ENCODE measurements around the gene RBM38.

Gene RBM38

GRCh38 chr20:57403216-57403615 is 12.0 kb downstream of the RBM38 start:
- Histone ChIP-seq H3K4me3 (ENCODE audit: low read length in 2 of 2) (no peak overlapping the region), H3K9me3 (replicated peaks in 1 of 2; ENCODE audit: control insufficient read depth in 2 of 2, insufficient read depth in 1 of 2, low read depth in 1 of 2, low read length in 2 of 2) (no peaks in the 10 kb centered on the region), H3K18ac (ENCODE audit: low read length) (no peak overlapping the region), H4K8ac (ENCODE audit: low read depth, low read length) (no peak overlapping the region), H3K27me3 (ENCODE audit: control insufficient read depth in 3 of 3, insufficient read depth in 3 of 3, low read depth in 1 of 3, low read length in 3 of 3) (no peaks in the 10 kb centered on the region), H4K91ac (ENCODE audit: low read depth, low read length, poor library complexity) (no peak overlapping the region), H3K9ac (ENCODE audit: low read depth, low read length, poor library complexity) (no peak overlapping the region), H2AFZ (ENCODE audit: low read length) (no peak overlapping the region), H3K36me3 (replicated peaks in 1 of 2; ENCODE audit: control insufficient read depth in 2 of 2, insufficient read depth in 2 of 2, low read length in 2 of 2) (peaks cover 26 to 95% of the 10 kb centered on the region in 2 donors), H3K27ac (replicated peaks; ENCODE audit: low read length) (no peak overlapping the region), H2BK12ac (ENCODE audit: low read length) (no peak overlapping the region), H2BK15ac (ENCODE audit: low read length) (no peak overlapping the region), H3K23ac (ENCODE audit: low read depth, low read length, poor library complexity) (no peak overlapping the region), H3K4me2 (ENCODE audit: insufficient read depth, low read length, poor library complexity, severe bottlenecking) (no peak overlapping the region), H2BK5ac (ENCODE audit: low read length) (no peak overlapping the region), H3K4me1 (ENCODE audit: control insufficient read depth in 2 of 2, insufficient read depth in 1 of 2, low read depth in 1 of 2, low read length in 2 of 2) (peaks cover 7 to 15% of the 10 kb centered on the region in 2 donors), H2BK120ac (ENCODE audit: low read depth, low read length) (no peak overlapping the region), H2AK5ac (ENCODE audit: low read depth, low read length) (no peak overlapping the region), H3K14ac (ENCODE audit: low read length) (no peak overlapping the region), H3K4ac (ENCODE audit: low read length) (no peak overlapping the region), H3K79me1 (ENCODE audit: low read depth, low read length) (peaks cover 18% of the 10 kb centered on the region)
- no CpG with 5 or more reads among the region's 10 CpGs for WGBS, 2 donors (ENCODE audit: extremely low coverage in 2 of 2, insufficient read length in 2 of 2, insufficient replicate concordance in 1 of 2)
- DNase-seq (ENCODE audit: low spot score), result no peak

- no peaks in the 10 kb centered on the region for H3K9me3 ChIP-seq (replicated peaks in 1 of 2; ENCODE audit: control insufficient read depth in 2 of 2, insufficient read depth in 1 of 2, low read depth in 1 of 2, low read length in 2 of 2)
- no peak overlapping the region for H4K91ac ChIP-seq (ENCODE audit: low read depth, low read length, poor library complexity)
- H3K23ac ChIP-seq (ENCODE audit: low read depth, low read length, poor library complexity), result peak overlapping the region; percentile 31
- H2BK12ac ChIP-seq (ENCODE audit: low read length), result no peak overlapping the region
- H2BK5ac ChIP-seq (ENCODE audit: low read length), result peak overlapping the region; percentile 53
- no peak overlapping the region for H2BK15ac ChIP-seq (ENCODE audit: low read length)
- peaks cover 18% of the 10 kb centered on the region for H3K79me1 ChIP-seq (ENCODE audit: low read depth, low read length)
- no peak overlapping the region for H3K14ac ChIP-seq (ENCODE audit: low read length)
- H3K27ac ChIP-seq (replicated peaks; ENCODE audit: low read length), result no peak overlapping the region
- no peak overlapping the region for H3K4ac ChIP-seq (ENCODE audit: low read length)
- H3K27me3 ChIP-seq (ENCODE audit: control insufficient read depth in 3 of 3, insufficient read depth in 3 of 3, low read depth in 1 of 3, low read length in 3 of 3), result no peaks in the 10 kb centered on the region
- no peak overlapping the region for H2BK120ac ChIP-seq (ENCODE audit: low read depth, low read length)
- H3K36me3 ChIP-seq (replicated peaks in 1 of 2; ENCODE audit: control insufficient read depth in 2 of 2, insufficient read depth in 2 of 2, low read length in 2 of 2), result peaks cover 29 to 95% of the 10 kb centered on the region in 2 donors
- WGBS, 2 donors (ENCODE audit: extremely low coverage in 2 of 2, insufficient read length in 2 of 2, insufficient replicate concordance in 1 of 2), result no CpG with 5 or more reads among the region's 11 CpGs
- H3K9ac ChIP-seq (ENCODE audit: low read depth, low read length, poor library complexity), result no peak overlapping the region
- H2AFZ ChIP-seq (ENCODE audit: low read length), result no peak overlapping the region
- H3K4me3 ChIP-seq (ENCODE audit: low read length in 2 of 2), result no peak overlapping the region
- no peak for DNase-seq (ENCODE audit: low spot score)
- H3K4me2 ChIP-seq (ENCODE audit: insufficient read depth, low read length, poor library complexity, severe bottlenecking), result no peak overlapping the region
- no peak overlapping the region for H3K18ac ChIP-seq (ENCODE audit: low read length)
- no peak overlapping the region for H4K8ac ChIP-seq (ENCODE audit: low read depth, low read length)
- H2AK5ac ChIP-seq (ENCODE audit: low read depth, low read length), result no peak overlapping the region
- H3K4me1 ChIP-seq (ENCODE audit: control insufficient read depth in 2 of 2, insufficient read depth in 1 of 2, low read depth in 1 of 2, low read length in 2 of 2), result peaks cover 2 to 10% of the 10 kb centered on the region in 2 donors
Measured at GRCh38 chr20:57404006-57404405, 12.8 kb downstream of the RBM38 start.

GRCh38 chr20:57404419-57405072 is 13.3 kb downstream of the RBM38 start:
- Histone ChIP-seq H2BK15ac (ENCODE audit: low read length) (no peak overlapping the region), H3K4me3 (ENCODE audit: low read length in 2 of 2) (no peak overlapping the region), H3K9me3 (replicated peaks in 1 of 2; ENCODE audit: control insufficient read depth in 2 of 2, insufficient read depth in 1 of 2, low read depth in 1 of 2, low read length in 2 of 2) (no peaks in the 10 kb centered on the region), H3K27me3 (ENCODE audit: control insufficient read depth in 3 of 3, insufficient read depth in 3 of 3, low read depth in 1 of 3, low read length in 3 of 3) (no peaks in the 10 kb centered on the region), H3K4me2 (ENCODE audit: insufficient read depth, low read length, poor library complexity, severe bottlenecking) (no peak overlapping the region), H4K8ac (ENCODE audit: low read depth, low read length) (no peak overlapping the region), H4K91ac (ENCODE audit: low read depth, low read length, poor library complexity) (no peak overlapping the region), H3K18ac (ENCODE audit: low read length) (no peak overlapping the region), H3K9ac (ENCODE audit: low read depth, low read length, poor library complexity) (no peak overlapping the region), H3K27ac (replicated peaks; ENCODE audit: low read length) (no peak overlapping the region), H2BK12ac (ENCODE audit: low read length) (no peak overlapping the region), H3K4ac (ENCODE audit: low read length) (no peak overlapping the region), H3K36me3 (replicated peaks in 1 of 2; ENCODE audit: control insufficient read depth in 2 of 2, insufficient read depth in 2 of 2, low read length in 2 of 2) (peaks cover 29 to 95% of the 10 kb centered on the region in 2 donors), H2BK120ac (ENCODE audit: low read depth, low read length) (no peak overlapping the region), H3K14ac (ENCODE audit: low read length) (peak overlapping the region; percentile 56), H3K79me1 (ENCODE audit: low read depth, low read length) (peaks cover 18% of the 10 kb centered on the region), H3K23ac (ENCODE audit: low read depth, low read length, poor library complexity) (peak overlapping the region; percentile 80), H2BK5ac (ENCODE audit: low read length) (no peak overlapping the region), H3K4me1 (ENCODE audit: control insufficient read depth in 2 of 2, insufficient read depth in 1 of 2, low read depth in 1 of 2, low read length in 2 of 2) (peaks cover 2 to 4% of the 10 kb centered on the region in 2 donors), H2AK5ac (ENCODE audit: low read depth, low read length) (peak overlapping the region; percentile 46), H2AFZ (ENCODE audit: low read length) (no peak overlapping the region)
- DNase-seq (ENCODE audit: low spot score), result no peak
- no CpG with 5 or more reads among the region's 22 CpGs for WGBS, 2 donors (ENCODE audit: extremely low coverage in 2 of 2, insufficient read length in 2 of 2, insufficient replicate concordance in 1 of 2)

- Histone ChIP-seq H3K23ac (ENCODE audit: low read depth, low read length, poor library complexity) (no peak overlapping the region), H3K4me1 (ENCODE audit: control insufficient read depth in 2 of 2, insufficient read depth in 1 of 2, low read depth in 1 of 2, low read length in 2 of 2) (peaks cover 11 to 12% of the 10 kb centered on the region in 2 donors), H3K4ac (ENCODE audit: low read length) (no peak overlapping the region), H3K27ac (replicated peaks; ENCODE audit: low read length) (no peak overlapping the region), H4K8ac (ENCODE audit: low read depth, low read length) (no peak overlapping the region), H2AFZ (ENCODE audit: low read length) (no peak overlapping the region), H3K4me3 (ENCODE audit: low read length in 2 of 2) (no peak overlapping the region), H2BK12ac (ENCODE audit: low read length) (no peak overlapping the region), H3K79me1 (ENCODE audit: low read depth, low read length) (peaks cover 15% of the 10 kb centered on the region), H3K9ac (ENCODE audit: low read depth, low read length, poor library complexity) (no peak overlapping the region), H2BK15ac (ENCODE audit: low read length) (no peak overlapping the region), H2BK120ac (ENCODE audit: low read depth, low read length) (no peak overlapping the region), H3K4me2 (ENCODE audit: insufficient read depth, low read length, poor library complexity, severe bottlenecking) (no peak overlapping the region), H3K36me3 (replicated peaks in 1 of 2; ENCODE audit: control insufficient read depth in 2 of 2, insufficient read depth in 2 of 2, low read length in 2 of 2) (peaks cover 29 to 89% of the 10 kb centered on the region in 2 donors), H3K18ac (ENCODE audit: low read length) (no peak overlapping the region), H2AK5ac (ENCODE audit: low read depth, low read length) (no peak overlapping the region), H2BK5ac (ENCODE audit: low read length) (no peak overlapping the region), H3K14ac (ENCODE audit: low read length) (no peak overlapping the region), H4K91ac (ENCODE audit: low read depth, low read length, poor library complexity) (no peak overlapping the region), H3K9me3 (replicated peaks in 1 of 2; ENCODE audit: control insufficient read depth in 2 of 2, insufficient read depth in 1 of 2, low read depth in 1 of 2, low read length in 2 of 2) (no peaks in the 10 kb centered on the region), H3K27me3 (ENCODE audit: control insufficient read depth in 3 of 3, insufficient read depth in 3 of 3, low read depth in 1 of 3, low read length in 3 of 3) (no peaks in the 10 kb centered on the region)
- no peak for DNase-seq (ENCODE audit: low spot score)
- no CpG with 5 or more reads among the region's 18 CpGs for WGBS, 2 donors (ENCODE audit: extremely low coverage in 2 of 2, insufficient read length in 2 of 2, insufficient replicate concordance in 1 of 2)
Measured at GRCh38 chr20:57405236-57406016, 14.2 kb downstream of the RBM38 start.

Data from neuronal stem cell (in vitro differentiated cells).